ENCODE results near the gene MED17. TPM values are rescaled to one million over a fixed set of nuclear protein-coding genes. Genes with fewer than 3 reads are reported as not detected.

The MED17 gene
- total RNA-seq, 1 donor from 2014 or later: 25.1 TPM

DNA sequence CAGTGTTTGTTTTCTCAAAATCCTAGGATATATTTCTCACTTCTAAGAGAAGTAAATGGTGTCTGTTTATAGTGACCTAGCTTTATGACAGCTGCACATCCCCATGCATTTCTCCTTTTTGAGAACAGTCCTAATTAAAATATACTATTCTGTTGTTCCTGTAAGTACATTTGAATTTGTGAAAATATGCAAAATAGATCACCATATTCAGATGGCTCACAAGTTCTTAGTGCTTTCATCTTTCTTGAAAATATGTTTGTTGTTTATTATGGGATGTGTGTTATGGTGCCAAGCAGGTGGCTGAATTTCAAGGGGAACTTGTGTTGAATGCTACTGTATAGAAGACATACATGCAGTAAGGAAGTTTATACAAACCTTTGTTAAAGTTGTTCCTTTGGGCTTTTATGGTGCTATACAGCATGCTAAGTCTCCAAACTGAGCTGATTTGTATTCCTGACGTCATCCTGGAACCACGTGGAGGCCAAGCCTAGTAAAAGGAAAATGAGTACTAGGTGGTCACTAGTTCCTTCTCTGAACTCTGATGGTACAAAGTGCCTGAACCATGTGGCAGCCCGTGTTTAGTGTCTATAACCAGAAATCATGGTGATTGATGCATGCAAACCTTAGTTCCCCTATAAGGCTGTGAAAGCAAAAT lies 74.2 kb downstream of the MED17 start:
- H3K27ac ChIP-seq (ENCODE audit: low read depth, low read length): no peak overlapping the region
- H3K4me1 ChIP-seq (ENCODE audit: control insufficient read depth in 3 of 3, insufficient read depth in 3 of 3, low read length in 3 of 3): no peaks in the 10 kb centered on the region
- H3K4me3 ChIP-seq (ENCODE audit: low read length in 3 of 3): no peak overlapping the region
- no peaks in the 10 kb centered on the region for H3K9me3 ChIP-seq (ENCODE audit: control insufficient read depth in 3 of 3, low read length in 3 of 3)
- H3K27me3 ChIP-seq (ENCODE audit: control insufficient read depth in 3 of 3, insufficient read depth in 3 of 3, low read length in 3 of 3): no peaks in the 10 kb centered on the region
- H3K9ac ChIP-seq (ENCODE audit: low read depth in 1 of 3, low read length in 3 of 3): no peak overlapping the region
- no peaks in the 10 kb centered on the region for H3K36me3 ChIP-seq (ENCODE audit: control insufficient read depth in 3 of 3, insufficient read depth in 3 of 3, low read length in 3 of 3)

DNA sequence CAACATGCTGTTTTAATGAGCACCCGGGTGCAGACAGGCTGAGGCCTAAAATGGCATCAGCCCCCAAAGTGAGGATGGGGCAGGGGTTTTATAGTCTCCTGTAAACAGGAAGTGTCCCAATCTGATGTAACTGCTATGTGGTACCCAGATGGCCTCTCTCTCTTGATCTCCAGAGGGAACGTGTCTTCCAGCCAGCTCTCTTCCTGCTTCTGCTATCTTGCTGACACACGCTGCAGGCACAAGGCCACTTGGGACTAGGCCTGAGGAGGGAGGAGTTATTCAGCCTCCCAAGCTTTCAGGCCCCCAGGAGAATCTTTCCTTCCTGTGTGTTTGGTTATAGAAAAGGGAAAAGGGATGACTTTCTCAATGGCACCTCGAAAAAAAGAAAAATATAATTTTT lies 77.7 kb downstream of the MED17 start:
- H3K36me3 ChIP-seq (ENCODE audit: control insufficient read depth in 3 of 3, insufficient read depth in 3 of 3, low read length in 3 of 3): no peaks in the 10 kb centered on the region
- H3K4me3 ChIP-seq (ENCODE audit: low read length in 3 of 3): no peak overlapping the region
- no peak overlapping the region for H3K9ac ChIP-seq (ENCODE audit: low read depth in 1 of 3, low read length in 3 of 3)
- H3K4me1 ChIP-seq (ENCODE audit: control insufficient read depth in 3 of 3, insufficient read depth in 3 of 3, low read length in 3 of 3): no peaks in the 10 kb centered on the region
- H3K27ac ChIP-seq (ENCODE audit: low read depth, low read length): no peak overlapping the region
- H3K9me3 ChIP-seq (ENCODE audit: control insufficient read depth in 3 of 3, low read length in 3 of 3): no peaks in the 10 kb centered on the region
- no peaks in the 10 kb centered on the region for H3K27me3 ChIP-seq (ENCODE audit: control insufficient read depth in 3 of 3, insufficient read depth in 3 of 3, low read length in 3 of 3)

Small RNA genes lying within 50 kb of the gene (small RNA-seq; reads per million reads assigned to genes)
- gene RF00019 (not detected), gene SNORA40 (not detected)

Other genes starting within 250 kb of the MED17 start
- 2.6 TPM for gene SMCO4, start 240.9 kb upstream of the MED17 start, total RNA-seq
- gene CEP295, start 122.6 kb upstream of the MED17 start, total RNA-seq: 9.4 TPM
- gene TAF1D, start 42.8 kb upstream of the MED17 start, total RNA-seq: 164 TPM
- gene C11orf54, start 42.6 kb upstream of the MED17 start, total RNA-seq: 47.5 TPM
- gene VSTM5, start 66.3 kb downstream of the MED17 start, total RNA-seq: not detected
- under 0.01 TPM for gene HEPHL1, start 237.1 kb downstream of the MED17 start, total RNA-seq